Measurements from ENCODE around the gene ANTXR1. TPM values are rescaled to one million over a fixed set of nuclear protein-coding genes. Genes with fewer than 3 reads are reported as not detected.

Gene ANTXR1
- total RNA-seq, 1 experiment from 2014 or later = 25.7 TPM

- ATAC-seq (no peak), DNase-seq (ENCODE audit: low read depth, low spot score) (no peak)
- Histone ChIP-seq H3K27ac (ENCODE audit: low read depth, low read length) (no peak overlapping the region), H3K79me2 (ENCODE audit: insufficient read depth, low read length) (no peaks in the 10 kb centered on the region), H3K27me3 (ENCODE audit: insufficient read depth, low read length) (no peaks in the 10 kb centered on the region), H3K9me2 (ENCODE audit: insufficient read depth) (no peaks in the 10 kb centered on the region), H3K4me1 (ENCODE audit: control insufficient read depth in 1 of 2, insufficient read depth in 2 of 2, low read length in 2 of 2) (0 out of 4 replicates have a peak, but pooled peaks cover 0 to 2% of the 10 kb centered on the region in 2 experiments), H2AFZ (ENCODE audit: low read depth, low read length, poor library complexity, severe bottlenecking) (no peak overlapping the region), H4K20me1 (ENCODE audit: insufficient read depth) (no peaks in the 10 kb centered on the region), H3K9me3 (ENCODE audit: control insufficient read depth in 1 of 2, insufficient read depth in 1 of 2, low read depth in 1 of 2, low read length in 2 of 2) (peaks cover 0 to 6% of the 10 kb centered on the region in 2 experiments; a peak in 1 of 4 replicates), H3K9ac (ENCODE audit: low read length) (no peak overlapping the region), H3K4me2 (ENCODE audit: low read length) (no peak overlapping the region), H3K4me3 (replicated peaks in 1 of 2; ENCODE audit: low read depth in 1 of 2, low read length in 2 of 2) (no peak overlapping the region), H3K36me3 (ENCODE audit: control insufficient read depth in 1 of 2, insufficient read depth in 2 of 2, low read length in 2 of 2) (no peaks in the 10 kb centered on the region)
- ChIA-PET CTCF (no interaction called here), POLR2A (no interaction called here), RAD21 (ENCODE audit: low non-redundant PET in 1 of 2, low total read pairs in 2 of 2, uncharacterized antibody in 2 of 2, unreplicated experiment in 2 of 2) (no interaction called here)
- no TSS peak for BruUV-seq (replicated peaks)
- TF ChIP-seq TCF7L2 (IDR thresholded peaks at IDR 0.05; ENCODE audit: borderline replicate concordance, extremely low read depth, insufficient read depth, insufficient read length) (no peak), POLR2A (IDR thresholded peaks at IDR 0.05; ENCODE audit: borderline replicate concordance, extremely low read depth, insufficient read depth, insufficient read length) (no peak), ELF1 (IDR thresholded peaks at IDR 0.05; ENCODE audit: borderline replicate concordance, low read depth) (no peak), YY1 (IDR thresholded peaks at IDR 0.05; ENCODE audit: extremely low read depth, insufficient replicate concordance, low read depth, low read length) (no peak), REST (IDR thresholded peaks at IDR 0.05; ENCODE audit: low read depth) (no peak), SP1 (IDR thresholded peaks at IDR 0.05; ENCODE audit: low read depth) (no peak), JUND (IDR thresholded peaks at IDR 0.05) (no peak), ZBTB33 (IDR thresholded peaks at IDR 0.05; ENCODE audit: extremely low read depth, insufficient replicate concordance, low read length) (no peak), FOSL1 (IDR thresholded peaks at IDR 0.05; ENCODE audit: low read depth) (no peak), CBX3 (IDR thresholded peaks at IDR 0.05; ENCODE audit: low read depth) (no peak), SRF (IDR thresholded peaks at IDR 0.05; ENCODE audit: low read depth) (no peak), CEBPB (IDR thresholded peaks at IDR 0.05; ENCODE audit: low read depth) (no peak), SIN3A (IDR thresholded peaks at IDR 0.05; ENCODE audit: low read depth) (no peak)
- TF ChIP-seq, protein P1, sequence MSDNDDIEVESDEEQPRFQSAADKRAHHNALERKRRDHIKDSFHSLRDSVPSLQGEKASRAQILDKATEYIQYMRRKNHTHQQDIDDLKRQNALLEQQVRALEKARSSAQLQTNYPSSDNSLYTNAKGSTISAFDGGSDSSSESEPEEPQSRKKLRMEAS (IDR thresholded peaks at IDR 0.05) = no peak
- intact Hi-C loops (cut with micrococcal nuclease) = no loop called here
Observed at GRCh38 chr2:69152847-69153583, 140.0 kb downstream of the ANTXR1 start.

Measured in HCT116 (cell line).